ENCODE results near the gene MRGPRF.
A peak's percentile ranks its signal among the peaks of the same experiment; 100 is the strongest.

MRGPRF gene

GRCh38 chr11:69050592-69051380 lies 37.7 kb upstream of the MRGPRF start:
- no peak for DNase-seq (ENCODE audit: low read depth in 2 of 2)

GRCh38 chr11:69049490-69049867 lies 36.4 kb upstream of the MRGPRF start:
- DNase-seq (ENCODE audit: low read depth in 2 of 2), result no peak

- DNase-seq (ENCODE audit: low read depth in 2 of 2), result peak; percentile 79 to 82
Measured at GRCh38 chr11:69048694-69049489, 35.8 kb upstream of the MRGPRF start, which contains the start of gene TPCN2. Gene TPCN2, plus strand, starts transcription at chr11:69048932. Its CDS starts 66 bp downstream, at chr11:69048998.

GRCh38 chr11:69048031-69048693 lies 35.1 kb upstream of the MRGPRF start:
- no peak for DNase-seq (ENCODE audit: low read depth in 2 of 2)

GRCh38 chr11:69044111-69045013 lies 31.3 kb upstream of the MRGPRF start:
- no peak for DNase-seq (ENCODE audit: low read depth in 2 of 2)

GRCh38 chr11:69041516-69041915 lies 28.5 kb upstream of the MRGPRF start:
- no peak for DNase-seq (ENCODE audit: low read depth in 2 of 2)

GRCh38 chr11:69040581-69041260 lies 27.7 kb upstream of the MRGPRF start:
- no peak for DNase-seq (ENCODE audit: low read depth in 2 of 2)

GRCh38 chr11:69040051-69040450 lies 27.0 kb upstream of the MRGPRF start:
- no peak for DNase-seq (ENCODE audit: low read depth in 2 of 2)

- no peak for DNase-seq (ENCODE audit: low read depth in 2 of 2)
Measured at GRCh38 chr11:69039501-69039900, 26.5 kb upstream of the MRGPRF start.

- DNase-seq (ENCODE audit: low read depth in 2 of 2), result no peak
Measured at GRCh38 chr11:69037544-69037943, 24.5 kb upstream of the MRGPRF start.

- no peak for DNase-seq (ENCODE audit: low read depth in 2 of 2)
Measured at GRCh38 chr11:69037074-69037473, 24.0 kb upstream of the MRGPRF start.

- no peak for DNase-seq (ENCODE audit: low read depth in 2 of 2)
Measured at GRCh38 chr11:69035946-69036340, 22.9 kb upstream of the MRGPRF start.

- no peak for DNase-seq (ENCODE audit: low read depth in 2 of 2)
Measured at GRCh38 chr11:69035150-69035945, 22.3 kb upstream of the MRGPRF start.

GRCh38 chr11:69034123-69034867 lies 21.2 kb upstream of the MRGPRF start:
- DNase-seq (ENCODE audit: low read depth in 2 of 2), result no peak

- no peak for DNase-seq (ENCODE audit: low read depth in 2 of 2)
Measured at GRCh38 chr11:69033431-69033830, 20.4 kb upstream of the MRGPRF start.

GRCh38 chr11:69032833-69033232 lies 19.8 kb upstream of the MRGPRF start:
- no peak for DNase-seq (ENCODE audit: low read depth in 2 of 2)

GRCh38 chr11:69030301-69030700 lies 17.3 kb upstream of the MRGPRF start:
- no peak for DNase-seq (ENCODE audit: low read depth in 2 of 2)

GRCh38 chr11:69027704-69028372 lies 14.8 kb upstream of the MRGPRF start:
- no peak for DNase-seq (ENCODE audit: low read depth in 2 of 2)

- no peak for DNase-seq (ENCODE audit: low read depth in 2 of 2)
Measured at GRCh38 chr11:69024509-69024908, 11.5 kb upstream of the MRGPRF start.

All from stimulated activated CD8-positive, alpha-beta memory T cell treated with anti-CD3 and anti-CD28 coated beads, Interleukin-15, amount 100 ng/mL, for 4 hours (primary cell).